Measurements from ENCODE around the gene TAS1R1. TPM values are rescaled to one million over a fixed set of nuclear protein-coding genes. Genes with fewer than 3 reads are reported as not detected.

Gene TAS1R1
- total and polyA plus RNA-seq, 2 experiments from 2014 or later: 0.19 TPM; not detected in 1

GRCh38 chr1:6523566-6523965, 31.5 kb upstream of the TAS1R1 start:
- Histone ChIP-seq H3F3A (replicated peaks; ENCODE audit: low read depth) (peaks cover 45% of the 10 kb centered on the region), H3K27me3 (ENCODE audit: insufficient read depth) (no peaks in the 10 kb centered on the region), H2AFZ (no peak overlapping the region), H3K4me2 (no peak overlapping the region), H3K4me1 (ENCODE audit: insufficient read depth) (peaks cover 20% of the 10 kb centered on the region), H3K4me3 (no peak overlapping the region), H3K27ac (ENCODE audit: low read depth) (no peak overlapping the region), H3K36me3 (ENCODE audit: insufficient read depth) (peaks cover 19% of the 10 kb centered on the region; the same call in 1 of the 2 replicates), H4K20me1 (replicated peaks; ENCODE audit: insufficient read depth) (no peaks in the 10 kb centered on the region; the same call in none of the 2 replicates), H3K79me2 (replicated peaks; ENCODE audit: insufficient read depth) (no peaks in the 10 kb centered on the region), H3K9me2 (ENCODE audit: insufficient read depth) (no peaks in the 10 kb centered on the region)
- DNase-seq (ENCODE audit: low spot score) (peak; percentile 93), ATAC-seq (peak; percentile 72)
- Mint-ChIP-seq H3K9me3 (no peaks in the 10 kb centered on the region), H3K27me3 (ENCODE audit: insufficient read depth, low read depth, poor library complexity) (peaks cover 25% of the 10 kb centered on the region), H3K4me1 (peaks cover 32% of the 10 kb centered on the region), H3K4me3 (no peak overlapping the region), H3K36me3 (ENCODE audit: low read depth) (peaks cover 37% of the 10 kb centered on the region), H3K27ac (no peak overlapping the region; the same call in 1 of the 2 replicates)
- TF ChIP-seq EZH2phosphoT487 (IDR thresholded peaks at IDR 0.05; ENCODE audit: unreplicated experiment): no peak
- TF ChIP-seq CTCF (conservative IDR thresholded peaks at IDR 0.05; ENCODE audit: low read depth in 2 of 2): peak; percentile 85 to 94

GRCh38 chr1:6526316-6526715, 28.8 kb upstream of the TAS1R1 start:
- peaks cover 30% of the 10 kb centered on the region for H3F3A ChIP-seq (replicated peaks; ENCODE audit: low read depth)
- TF ChIP-seq ZNF114 (CRISPR knock-in tag; IDR thresholded peaks at IDR 0.05): no peak
- TF ChIP-seq CREB1 (CRISPR knock-in tag; IDR thresholded peaks at IDR 0.05; ENCODE audit: low read depth): no peak
- no peak for TF ChIP-seq POLR2AphosphoS5 (IDR thresholded peaks at IDR 0.05; ENCODE audit: low read depth)
- TF ChIP-seq EZH2 (IDR thresholded peaks at IDR 0.05; ENCODE audit: low read depth, unreplicated experiment): no peak
- TF ChIP-seq ETS1 (IDR thresholded peaks at IDR 0.05): no peak
- no peak for TF ChIP-seq ZNF462 (CRISPR knock-in tag; IDR thresholded peaks at IDR 0.05)
- no peak for TF ChIP-seq JUNB (IDR thresholded peaks at IDR 0.05; ENCODE audit: unreplicated experiment)
- TF ChIP-seq CTCF (conservative IDR thresholded peaks at IDR 0.05; ENCODE audit: low read depth in 2 of 2): no peak
- no peak for TF ChIP-seq STAT1 (IDR thresholded peaks at IDR 0.05; ENCODE audit: unreplicated experiment)
- no peak for TF ChIP-seq EZH2phosphoT487 (IDR thresholded peaks at IDR 0.05; ENCODE audit: unreplicated experiment)
- TF ChIP-seq NANOG (IDR thresholded peaks at IDR 0.05; ENCODE audit: borderline replicate concordance): no peak
- H3K9me2 ChIP-seq (ENCODE audit: insufficient read depth): no peaks in the 10 kb centered on the region
- no peak overlapping the region for H3K4me3 ChIP-seq
- Mint-ChIP-seq H3K9me3 (no peaks in the 10 kb centered on the region), H3K36me3 (ENCODE audit: low read depth) (peaks cover 58% of the 10 kb centered on the region), H3K27me3 (ENCODE audit: insufficient read depth, low read depth, poor library complexity) (peaks cover 9% of the 10 kb centered on the region), H3K4me3 (no peak overlapping the region), H3K27ac (no peak overlapping the region), H3K4me1 (peaks cover 10% of the 10 kb centered on the region; the same call in 2 of the 3 replicates)
- DNase-seq (ENCODE audit: low spot score): no peak
- H2AFZ ChIP-seq: no peak overlapping the region
- no peaks in the 10 kb centered on the region for H3K27me3 ChIP-seq (ENCODE audit: insufficient read depth)
- no peak overlapping the region for H3K27ac ChIP-seq (ENCODE audit: low read depth)
- H3K36me3 ChIP-seq (ENCODE audit: insufficient read depth): peaks cover 19% of the 10 kb centered on the region
- H3K4me2 ChIP-seq: no peak overlapping the region
- H4K20me1 ChIP-seq (replicated peaks; ENCODE audit: insufficient read depth): no peaks in the 10 kb centered on the region; the same call in none of the 2 replicates
- ATAC-seq: no peak
- H3K4me1 ChIP-seq (ENCODE audit: insufficient read depth): peaks cover 2% of the 10 kb centered on the region; the same call in 1 of the 2 replicates
- no peaks in the 10 kb centered on the region for H3K79me2 ChIP-seq (replicated peaks; ENCODE audit: insufficient read depth)
